AG08395 (cell line): ENCODE measurements around the gene CENPP.

Experiments used
- DNase-seq: peaks from one replicate; pipeline ENCODE4 v3.0.0; 2012; ENCODE audit warnings: mixed read lengths, low spot score

CENPP gene

DNA sequence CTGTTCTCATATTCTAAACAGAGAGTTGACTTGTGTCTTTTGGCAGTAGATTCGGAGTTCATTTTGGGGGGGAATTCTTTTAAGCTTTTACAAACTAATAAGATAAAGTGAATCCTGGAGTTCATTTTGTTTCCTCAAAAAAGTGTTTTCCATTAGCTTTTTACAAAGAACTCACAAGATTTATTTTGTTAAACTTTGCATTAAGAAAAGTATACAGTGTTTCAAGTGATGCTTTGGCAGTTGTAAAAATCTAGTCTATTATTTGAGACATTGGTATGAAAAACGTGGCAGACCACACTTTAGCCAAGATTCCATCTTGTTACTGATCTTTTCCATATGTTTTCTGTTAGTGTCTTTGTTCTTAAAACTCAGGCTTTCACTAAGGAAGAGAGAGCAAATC is 99.7 kb downstream of the CENPP start:
- DNase-seq = peak; percentile 31

DNA sequence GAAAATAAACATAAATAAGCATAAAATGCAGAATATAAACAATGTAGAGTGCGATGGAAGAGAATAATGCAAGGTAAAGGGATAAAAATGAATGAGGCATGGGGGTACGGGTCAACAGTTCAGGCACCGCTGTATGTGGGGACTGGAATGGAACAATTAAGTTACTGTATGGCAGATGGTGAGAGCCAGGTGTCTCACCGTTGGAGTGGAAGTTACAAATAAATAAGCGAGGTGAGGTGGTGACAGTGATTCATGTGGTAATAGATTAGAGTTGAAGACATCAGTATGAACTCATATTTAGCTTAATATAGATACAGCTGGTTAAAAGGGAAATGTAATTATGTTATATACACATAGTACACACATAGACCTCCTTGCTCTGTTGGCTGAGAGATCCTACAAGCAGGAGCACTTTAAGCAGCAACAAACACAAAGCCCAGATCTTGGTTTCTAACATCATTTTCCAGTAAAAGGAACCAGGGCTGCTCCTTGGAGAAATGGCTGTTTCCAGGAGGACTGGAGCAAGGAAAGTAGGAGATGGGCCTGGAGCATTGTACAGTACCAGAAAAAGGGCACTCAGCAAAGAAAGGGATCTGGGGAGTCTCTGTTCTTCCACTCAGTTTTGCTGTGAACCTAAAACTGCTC is 100.9 kb downstream of the CENPP start:
- no peak for DNase-seq

DNA sequence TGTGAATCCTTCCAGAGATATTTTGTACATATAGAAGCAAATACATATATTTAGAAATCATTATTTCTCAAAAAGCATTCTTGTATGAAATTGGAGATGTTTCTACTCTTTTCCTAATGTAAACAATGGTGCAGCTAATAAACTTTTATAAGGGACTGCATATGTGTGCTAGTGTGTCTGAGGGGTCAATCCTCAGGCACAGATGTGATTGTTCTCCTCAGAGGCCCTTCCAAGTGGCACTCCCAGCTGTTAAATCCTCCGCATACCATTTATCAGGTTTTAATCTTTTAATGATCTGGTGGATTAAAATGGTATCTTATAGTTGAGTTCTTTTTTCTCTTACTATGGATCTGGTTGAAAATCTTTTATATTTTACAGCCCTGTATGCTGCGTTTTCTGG is 104.1 kb downstream of the CENPP start:
- DNase-seq = no peak

DNA sequence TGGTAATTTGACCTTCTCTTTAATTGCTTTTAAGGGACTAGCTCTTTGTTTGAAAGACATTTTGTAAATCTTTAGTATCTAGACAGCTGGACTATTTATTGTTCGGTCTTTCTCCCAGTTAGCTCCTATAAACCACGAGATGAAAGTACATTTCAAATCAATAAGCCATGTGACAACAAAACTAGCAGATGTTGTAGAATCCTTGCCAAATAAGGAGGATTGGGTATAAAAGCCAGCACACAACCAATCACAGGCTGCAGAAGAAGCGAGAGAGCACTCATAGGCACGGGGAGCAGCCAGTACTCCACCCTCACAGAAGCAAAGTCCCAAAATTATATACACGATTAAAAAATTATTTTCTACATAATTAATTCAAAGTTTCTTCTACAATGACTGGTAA is 106.6 kb downstream of the CENPP start:
- peak; percentile 29 for DNase-seq

DNA sequence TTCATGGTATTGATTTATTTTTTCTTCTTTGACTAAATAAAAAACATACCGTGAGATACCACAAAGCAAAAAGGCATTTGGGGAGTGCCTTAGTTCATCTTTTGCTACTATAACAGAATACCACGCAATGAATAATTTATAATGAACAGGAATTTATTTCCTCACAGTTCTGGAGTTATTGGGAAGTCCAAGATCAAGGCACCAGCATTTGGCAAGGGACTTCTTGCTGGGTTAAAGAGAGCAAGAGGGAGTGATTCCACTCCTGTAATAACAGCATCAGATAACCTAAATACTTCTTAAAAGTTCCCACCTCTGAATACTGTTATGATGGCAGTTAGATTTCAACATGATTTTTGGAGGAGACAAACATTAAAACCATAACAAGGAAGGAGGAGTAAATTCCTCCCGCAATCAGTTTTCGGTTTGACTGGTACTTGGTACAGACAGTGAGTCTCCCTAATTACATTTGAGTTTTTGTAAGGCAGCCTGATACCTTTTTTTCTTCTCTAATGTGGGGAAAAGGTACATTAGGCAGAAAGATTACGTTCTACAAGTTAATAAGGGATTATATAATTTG is 107.3 kb downstream of the CENPP start:
- no peak for DNase-seq

DNA sequence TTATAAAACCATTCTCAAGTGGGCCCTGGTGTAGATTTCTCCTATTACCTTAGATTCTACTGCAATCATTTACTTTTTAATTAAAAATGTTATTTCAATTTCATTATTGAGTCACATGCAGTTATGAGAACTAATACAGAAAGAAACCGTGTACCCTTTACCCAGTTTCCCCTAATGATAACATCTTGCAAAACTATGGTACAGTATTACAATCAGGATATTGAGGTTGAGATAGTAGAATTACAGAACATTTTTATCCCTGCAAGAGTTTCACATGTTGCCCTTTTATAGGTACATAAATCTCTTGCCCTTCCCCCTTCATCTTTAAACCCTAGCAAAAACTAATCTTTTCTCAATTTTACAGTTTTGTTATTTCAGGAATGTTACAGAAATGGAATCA is 109.5 kb downstream of the CENPP start:
- DNase-seq = no peak

DNA sequence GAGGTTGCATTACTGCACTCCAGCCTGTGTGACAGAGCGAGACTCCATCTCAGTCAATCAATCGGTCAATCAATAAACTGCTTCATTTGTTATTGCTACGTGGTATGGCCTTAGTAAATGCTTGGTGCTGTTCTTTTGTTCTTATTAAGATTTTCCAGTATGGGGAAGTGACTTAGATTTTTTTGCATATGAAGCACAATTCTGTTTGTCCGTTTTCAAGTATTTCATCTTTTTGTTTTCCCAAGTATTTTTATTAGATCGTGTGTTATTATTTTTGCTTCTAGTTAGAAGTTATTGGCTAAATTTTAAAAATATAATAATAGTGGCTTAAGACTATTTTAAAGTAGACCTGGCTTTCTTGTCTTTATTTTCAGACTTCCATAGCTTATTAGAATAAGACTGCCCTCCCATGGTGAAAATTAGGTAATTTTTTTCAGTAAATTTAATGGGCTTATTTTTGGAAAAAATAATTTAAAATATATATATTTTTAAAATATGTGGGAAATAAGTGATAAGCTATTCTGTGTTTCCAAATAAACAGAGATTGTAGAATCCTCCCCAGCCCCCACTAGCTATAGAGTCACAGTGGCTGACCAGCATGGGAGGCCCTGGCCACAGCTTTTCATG is 113.3 kb downstream of the CENPP start:
- peak; percentile 21 for DNase-seq

DNA sequence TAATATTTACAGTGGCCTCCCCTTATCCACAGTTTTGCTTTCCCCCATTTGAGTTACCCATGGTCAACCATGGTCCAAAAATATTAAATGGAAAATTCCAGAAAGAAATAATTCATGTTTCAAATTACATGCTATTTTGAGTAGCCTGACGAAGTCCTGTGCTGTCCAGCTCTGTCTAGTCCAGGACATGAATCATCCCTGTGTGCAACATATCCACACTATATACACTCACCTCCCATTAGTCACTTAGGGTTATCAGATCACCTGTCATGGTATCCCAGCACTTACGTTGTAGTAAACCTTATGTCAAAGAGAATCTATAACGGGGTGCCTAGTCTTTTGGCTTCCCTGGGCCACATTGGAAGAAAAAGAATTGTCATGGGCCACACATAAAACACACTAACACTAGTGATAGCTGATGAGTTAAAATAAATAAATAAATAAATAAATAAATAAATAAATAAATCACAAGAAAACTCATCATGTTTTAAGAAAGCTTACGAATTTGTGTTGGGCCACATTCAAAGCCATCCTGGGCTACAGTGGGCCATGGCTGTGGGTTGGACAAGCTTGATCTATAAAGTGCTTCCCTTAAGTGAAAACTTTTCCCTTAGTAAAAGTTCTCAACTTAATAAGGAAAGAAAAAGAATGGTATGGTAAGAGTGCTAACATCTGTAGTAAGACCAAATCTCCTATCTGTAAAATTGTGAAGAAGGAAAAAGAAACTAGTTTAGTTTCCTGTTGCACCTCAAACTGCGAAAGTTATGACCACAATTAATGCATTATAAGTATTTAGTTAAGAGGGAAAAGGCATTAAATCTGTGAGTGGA is 114.4 kb downstream of the CENPP start:
- DNase-seq = peak; percentile 36

DNA sequence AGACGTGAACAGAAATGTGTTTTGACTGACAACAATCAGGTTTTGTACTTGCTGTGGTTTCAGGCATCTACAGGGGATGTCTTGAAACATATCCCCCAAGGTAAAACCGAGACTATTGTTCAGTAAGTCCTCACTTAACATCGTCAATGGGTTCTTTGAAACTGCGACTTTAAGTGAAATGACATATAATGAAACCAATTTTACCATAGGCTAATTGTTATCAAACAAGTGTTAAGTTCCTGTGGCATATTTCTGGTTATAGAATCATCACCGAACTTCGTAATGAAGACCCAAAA is 114.9 kb downstream of the CENPP start:
- DNase-seq = no peak

DNA sequence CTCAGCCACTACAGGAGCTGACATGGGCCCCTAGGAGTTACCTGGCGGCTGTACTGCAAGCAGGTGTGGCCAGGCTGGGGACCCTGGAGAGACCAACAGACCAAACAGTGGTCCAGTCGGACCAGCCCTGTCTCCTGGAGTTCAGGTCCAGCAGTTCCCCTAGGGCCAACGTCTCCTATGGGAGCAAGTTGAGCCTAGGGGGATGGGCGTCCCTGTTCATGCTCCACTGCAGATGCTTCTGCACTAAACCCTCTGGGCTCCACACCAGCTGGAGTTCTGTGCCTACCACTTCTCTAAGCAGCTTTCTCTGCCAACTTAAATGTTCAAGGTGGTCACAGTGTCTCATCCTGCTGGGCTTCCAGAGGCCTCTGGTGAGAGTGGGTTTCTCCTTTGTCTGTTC is 119.1 kb downstream of the CENPP start:
- no peak for DNase-seq

DNA sequence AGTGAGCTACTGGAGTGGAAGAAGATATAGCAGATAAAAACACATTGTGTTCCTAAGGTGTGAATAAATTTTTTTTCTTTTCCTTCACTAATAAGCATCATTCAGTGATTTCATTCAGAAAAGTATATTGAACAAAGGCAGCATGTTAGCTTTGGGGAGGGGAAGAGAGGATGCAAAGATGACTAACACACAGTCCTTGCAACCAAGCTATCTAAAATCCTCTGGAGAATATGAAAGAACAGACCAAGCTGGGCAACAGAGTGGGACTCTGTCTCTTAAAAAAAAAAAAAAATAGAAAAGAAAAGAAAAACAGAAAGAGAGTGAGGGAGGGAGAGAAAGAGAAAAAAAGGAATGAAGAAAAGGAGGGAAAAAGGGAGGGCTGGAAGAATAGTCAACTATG is 120.8 kb downstream of the CENPP start:
- DNase-seq = no peak

DNA sequence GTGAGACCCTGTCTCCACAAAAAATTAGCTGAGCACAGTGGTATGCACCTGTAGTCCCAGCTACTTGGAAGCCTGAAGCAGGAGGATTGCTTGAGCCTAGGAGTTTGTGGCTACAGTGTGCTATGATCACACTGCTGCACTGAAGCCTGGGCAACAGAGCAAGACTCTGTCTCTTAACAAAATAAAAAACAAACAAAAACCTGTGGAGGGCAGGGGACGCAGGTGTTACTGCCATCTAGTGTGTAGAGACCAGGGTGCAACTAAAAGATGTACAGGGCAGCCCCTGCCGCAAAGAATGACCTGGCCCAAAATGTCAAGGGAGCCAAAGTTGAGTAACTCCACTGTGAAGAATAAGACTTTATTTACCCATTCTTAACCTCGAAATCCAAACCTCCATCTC is 129.5 kb downstream of the CENPP start:
- DNase-seq = no peak

DNA sequence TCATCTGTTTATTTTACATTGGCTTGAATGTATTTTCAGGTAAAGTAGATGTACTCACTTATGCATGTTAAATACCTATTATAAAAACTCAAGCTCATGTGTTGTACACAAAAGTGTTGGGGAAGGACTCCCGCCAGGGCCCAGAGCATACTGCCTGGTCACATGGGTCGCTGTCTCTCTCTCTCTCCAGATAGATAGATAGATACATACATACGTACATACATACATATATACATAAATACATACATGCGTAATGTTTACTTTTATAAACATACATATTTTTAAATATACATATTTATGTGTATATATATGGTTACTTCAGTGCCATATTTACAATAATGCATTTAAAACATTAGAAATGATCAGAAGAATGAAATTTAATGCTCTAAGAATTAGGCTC is 131.8 kb downstream of the CENPP start:
- DNase-seq = no peak

DNA sequence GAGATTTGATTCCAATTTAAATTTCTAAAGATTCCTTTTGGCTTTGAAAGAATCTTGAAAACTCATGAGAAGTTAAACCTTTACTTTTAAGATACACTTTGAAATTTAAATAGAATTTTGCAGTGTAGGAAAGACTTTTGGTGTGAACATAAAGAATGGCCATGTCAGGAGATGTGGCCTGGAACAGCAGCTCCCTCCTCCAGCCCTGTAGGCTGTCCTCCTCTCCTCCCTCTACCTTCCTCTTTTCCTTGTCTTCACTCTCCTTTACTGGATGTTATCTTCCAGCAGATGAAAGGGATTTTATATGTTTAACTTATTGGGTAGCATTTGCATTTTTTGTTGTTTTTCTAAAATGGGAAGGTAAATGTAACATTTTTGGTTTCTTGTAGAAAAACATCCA is 137.6 kb downstream of the CENPP start:
- no peak for DNase-seq

DNA sequence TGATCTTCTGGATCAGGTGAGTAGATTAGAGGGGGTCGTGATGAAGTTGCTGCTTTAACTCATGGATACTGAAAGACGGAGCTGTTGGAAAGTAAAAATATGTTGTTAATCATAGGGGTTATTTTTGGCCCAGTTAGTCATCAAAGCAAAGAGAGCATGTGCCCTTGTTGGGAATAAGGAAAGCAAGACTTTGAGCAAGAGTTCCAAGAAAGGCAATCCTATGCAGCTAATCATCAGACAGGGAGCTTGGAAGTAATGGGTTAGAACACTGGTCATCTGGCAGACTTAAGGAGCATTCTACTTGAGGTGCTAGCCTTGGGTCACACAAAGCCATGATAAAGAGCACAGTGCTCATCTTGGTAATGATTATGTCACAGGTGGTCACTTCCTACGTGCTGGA is 138.2 kb downstream of the CENPP start:
- peak; percentile 94 for DNase-seq

DNA sequence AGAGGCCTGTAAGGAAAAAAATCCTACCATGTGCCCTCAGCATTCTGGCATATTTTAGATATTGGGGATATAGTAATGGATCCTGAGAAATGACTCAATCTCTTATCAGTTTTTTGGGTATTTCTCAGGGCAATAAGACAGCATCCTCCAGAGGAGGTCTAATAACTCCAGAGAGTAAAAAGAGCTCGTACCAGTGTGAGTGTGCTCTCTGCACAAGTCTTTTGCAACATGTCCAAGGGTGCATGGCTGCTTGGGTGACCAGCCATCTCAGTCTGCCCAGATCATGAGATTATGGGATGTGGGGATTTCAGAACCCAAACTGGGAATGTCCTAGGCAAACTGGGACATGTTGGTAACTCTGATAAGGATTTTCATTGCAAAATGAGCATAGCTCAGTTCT is 141.3 kb downstream of the CENPP start:
- no peak for DNase-seq

DNA sequence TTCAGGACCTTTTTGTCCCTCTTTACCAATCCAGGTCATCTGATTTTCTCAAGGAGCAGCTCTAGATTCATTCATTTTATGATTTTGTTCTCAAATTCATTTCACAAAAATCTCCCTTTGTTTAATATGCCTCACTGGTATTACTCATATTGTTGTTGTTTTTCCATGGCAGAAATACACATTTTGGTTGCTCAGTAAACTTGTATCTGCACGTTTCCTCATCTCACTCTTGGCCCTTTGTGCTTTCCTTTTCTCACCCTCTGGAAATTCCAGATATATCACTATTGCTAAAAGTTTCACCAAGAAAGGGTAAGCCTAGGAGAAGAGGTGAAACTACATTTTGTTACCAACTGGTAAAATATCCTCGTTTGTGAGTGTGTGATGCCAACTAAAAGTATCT is 141.8 kb downstream of the CENPP start:
- no peak for DNase-seq

DNA sequence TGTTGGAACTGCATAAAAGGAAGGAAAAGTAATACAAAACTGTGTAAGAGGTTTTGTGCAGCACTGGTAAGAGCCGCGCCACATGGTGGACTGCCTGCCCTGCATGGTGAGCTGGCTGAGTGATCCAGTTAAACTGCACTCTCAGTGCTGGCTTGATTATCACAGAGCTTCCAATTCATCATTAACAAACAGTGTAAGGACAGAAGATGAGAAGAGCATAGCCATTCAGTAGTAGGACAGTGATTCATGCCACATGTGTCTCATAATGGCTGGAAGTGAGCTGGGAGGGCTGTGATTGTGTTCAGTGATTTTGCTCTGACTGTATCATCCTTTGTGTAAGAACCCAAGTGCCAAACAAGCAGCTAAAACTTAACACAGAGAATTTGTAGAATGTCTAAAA is 142.5 kb downstream of the CENPP start:
- DNase-seq = peak; percentile 71

DNA sequence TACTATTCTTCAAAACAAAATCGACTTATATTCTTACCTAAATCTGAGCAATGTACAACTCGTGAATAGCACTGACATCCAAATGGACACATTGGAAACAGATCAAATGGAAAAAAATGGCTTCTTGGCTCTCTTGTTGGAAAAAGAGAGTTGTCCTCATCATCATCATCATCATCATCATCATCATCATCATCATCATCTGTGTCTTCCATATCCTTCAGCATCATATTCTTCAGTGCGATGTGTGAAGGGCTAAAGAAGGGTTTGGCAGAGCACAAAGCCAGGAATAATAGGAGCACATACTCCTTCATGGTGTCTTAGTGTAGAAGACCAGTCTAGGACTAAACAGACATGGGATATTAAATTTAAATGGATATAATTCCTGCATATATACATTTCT is 148.8 kb downstream of the CENPP start:
- no peak for DNase-seq

DNA sequence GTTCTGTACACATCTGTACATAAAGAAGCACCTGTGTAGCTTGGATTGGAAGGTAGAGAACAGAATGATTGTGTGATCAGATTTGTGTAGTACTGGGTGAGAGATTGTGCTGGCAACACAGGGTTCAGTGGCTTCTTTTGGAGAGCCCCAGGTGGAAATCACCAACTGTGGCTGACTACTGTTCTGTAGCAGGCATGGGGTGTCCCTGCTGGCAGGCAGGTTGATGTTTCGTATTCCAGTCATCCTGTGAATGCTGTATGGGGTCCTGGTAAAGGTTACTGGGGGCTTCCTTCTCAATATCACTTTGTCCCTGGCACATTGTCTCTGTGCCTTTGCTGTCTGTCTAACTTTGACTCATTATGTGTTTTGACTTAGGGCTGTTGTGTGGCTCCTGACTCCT is 151.2 kb downstream of the CENPP start:
- no peak for DNase-seq

DNA sequence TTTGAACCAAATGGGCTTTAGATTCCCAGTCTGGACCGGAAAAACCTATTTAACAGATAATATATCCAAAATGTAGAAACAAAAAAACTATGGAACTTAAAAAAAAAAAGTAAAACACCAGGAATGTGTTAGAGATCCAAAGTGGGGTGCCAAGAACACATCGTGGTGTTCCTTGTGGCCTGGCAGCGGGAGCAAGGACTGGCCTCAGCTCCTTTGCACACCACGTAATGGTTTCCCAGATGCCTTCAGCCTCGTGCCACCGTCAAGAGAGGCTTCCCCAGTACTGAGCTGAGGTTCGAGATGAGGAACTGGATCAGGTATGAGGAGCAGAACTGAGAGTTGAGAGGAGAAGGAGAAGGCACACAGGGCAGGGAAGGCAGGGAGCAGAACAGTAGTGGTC is 153.0 kb downstream of the CENPP start:
- DNase-seq = no peak

DNA sequence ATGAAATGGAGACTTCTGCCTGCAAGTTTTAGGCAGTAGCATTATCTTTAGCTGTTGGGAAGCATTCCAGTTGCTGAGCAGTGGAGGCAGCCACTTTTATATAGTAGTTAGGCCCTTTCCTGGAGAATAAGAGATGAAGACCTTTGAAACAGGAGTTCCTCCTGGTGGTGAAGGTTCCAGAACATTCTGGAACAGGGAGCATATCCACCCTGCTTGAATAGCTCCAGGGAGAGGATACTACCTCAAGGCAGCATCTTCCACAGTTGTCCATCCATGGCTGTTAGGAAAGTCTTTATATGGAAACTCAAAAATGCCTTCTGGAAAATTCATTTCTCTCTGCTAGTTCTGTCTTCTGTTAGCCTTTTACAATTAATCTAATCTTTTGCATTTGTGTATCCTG is 153.6 kb downstream of the CENPP start:
- DNase-seq = no peak

DNA sequence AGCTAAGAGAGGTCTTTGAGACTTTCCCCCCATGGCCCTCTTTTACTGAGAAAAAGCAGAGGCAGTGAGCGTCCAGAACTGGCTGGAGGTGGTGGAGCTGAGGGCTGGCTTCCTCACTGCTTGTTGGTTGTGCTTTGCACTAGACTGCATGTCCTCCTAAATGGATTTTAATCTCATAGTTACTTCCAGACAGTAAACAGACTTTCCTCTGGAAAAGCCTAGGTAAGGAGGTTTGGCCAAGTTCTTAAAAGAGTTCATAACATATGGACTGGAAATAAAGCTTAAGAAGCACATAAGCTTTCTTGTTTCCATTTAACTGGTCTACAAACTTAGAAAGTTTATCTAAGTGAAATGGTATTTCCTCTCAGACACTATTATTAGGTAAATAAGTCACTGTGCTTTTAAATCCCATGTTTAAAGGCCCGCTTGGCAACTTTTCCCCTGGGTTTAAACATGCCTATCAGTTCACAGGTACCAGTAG is 154.6 kb downstream of the CENPP start:
- no peak for DNase-seq
